Central memory CD8-positive, alpha-beta T cell (primary cell): ENCODE results near the gene PCSK4.
A peak's percentile ranks its signal among the peaks of the same experiment; 100 is the strongest.
"Not testable (repeated sequence)": the region's sequence is repeated elsewhere in the genome, so short reads cannot be mapped to it uniquely, and the experiment has no call there.

Experiments used
- ATAC-seq: fragments of 150-1000 bp; cut with Tn5 transposase; replicated peaks from 2 replicates; pipeline ENCODE4 v1.10.0; 2022; ENCODE audit warnings: mild to moderate bottlenecking, moderate FRiP score, moderate number of reproducible peaks; ENCODE audit not compliant: poor library complexity, severe bottlenecking; ENCODE audit errors: extremely low read depth
- DNase-seq, 2 donors: peaks; one replicate each; pipeline ENCODE4 v3.0.0; 2021; ENCODE audit warnings: low spot score in 2 of 2
- H3K27ac Mint-ChIP-seq: one replicate; pipeline ENCODE4 v1.8.0; 2022; ENCODE audit warnings: low read depth, mild to moderate bottlenecking, moderate library complexity, mixed read lengths
- H3K27me3 Mint-ChIP-seq: one replicate; pipeline ENCODE4 v1.8.0; 2022; ENCODE audit warnings: mixed read lengths
- H3K36me3 Mint-ChIP-seq: one replicate; pipeline ENCODE4 v1.8.0; 2022; ENCODE audit warnings: mild to moderate bottlenecking, moderate library complexity, mixed read lengths; ENCODE audit not compliant: insufficient read depth
- H3K4me1 Mint-ChIP-seq: one replicate; pipeline ENCODE4 v1.8.0; 2022; ENCODE audit warnings: mixed read lengths
- H3K4me3 Mint-ChIP-seq: one replicate; pipeline ENCODE4 v1.8.0; 2022; ENCODE audit warnings: mild to moderate bottlenecking, moderate library complexity, mixed read lengths
- H3K9me3 Mint-ChIP-seq: one replicate; pipeline ENCODE4 v1.8.0; 2022; ENCODE audit warnings: mixed read lengths

PCSK4 gene

GRCh38 chr19:1445932-1446712 lies 44.0 kb downstream of the PCSK4 start:
- no peak for ATAC-seq
- Mint-ChIP-seq H3K4me1 (peaks cover 24% of the 10 kb centered on the region), H3K27ac (no peak overlapping the region), H3K36me3 (peaks cover 40% of the 10 kb centered on the region), H3K4me3 (peak overlapping the region; percentile 43), H3K9me3 (no peaks in the 10 kb centered on the region), H3K27me3 (peaks cover 39% of the 10 kb centered on the region)
- no peak for DNase-seq

DNA sequence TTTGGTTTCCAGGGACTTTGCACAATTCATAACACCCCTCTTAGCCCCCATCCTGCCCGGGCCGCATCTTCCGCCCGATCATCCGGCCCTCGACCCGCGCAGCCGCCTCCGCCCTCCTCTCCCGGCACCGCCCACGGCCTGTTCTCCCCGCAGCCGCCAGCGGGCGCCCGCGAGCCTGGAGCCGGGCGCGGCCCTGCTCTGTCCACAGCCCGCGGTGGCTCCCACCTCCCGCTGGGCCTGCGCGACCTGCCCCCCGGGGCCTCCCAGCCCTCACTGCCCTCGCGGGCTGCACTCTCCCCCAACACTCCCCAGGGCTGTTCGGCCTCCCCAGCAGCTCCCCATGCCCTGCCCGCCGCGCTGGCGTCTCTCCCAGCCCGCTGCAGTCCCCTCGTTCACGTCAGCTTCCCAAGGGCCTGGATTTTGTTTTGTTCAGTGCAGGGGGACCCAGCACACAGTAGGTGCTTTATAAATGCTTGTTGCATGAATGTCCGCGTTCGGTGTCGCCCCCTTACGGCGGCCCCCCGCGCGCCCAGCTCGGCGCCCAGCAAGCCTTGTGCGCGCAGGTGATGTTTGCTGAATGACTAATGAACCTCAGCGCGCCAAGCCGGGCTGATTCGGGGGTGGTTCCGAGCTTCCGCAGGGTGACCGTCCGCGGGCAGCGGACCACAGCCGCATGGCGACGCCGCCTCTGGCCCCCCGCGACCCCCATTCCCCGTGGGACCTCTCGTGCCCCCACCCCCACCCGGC lies 44.8 kb downstream of the PCSK4 start:
- peaks cover 21% of the 10 kb centered on the region for H3K4me1 Mint-ChIP-seq
- ATAC-seq (peak; percentile 85), DNase-seq (peak; percentile 62 to 74)
- peak overlapping the region; percentile 55 for H3K27ac Mint-ChIP-seq
- H3K27me3 Mint-ChIP-seq: peaks cover 31% of the 10 kb centered on the region
- peak overlapping the region; percentile 70 for H3K4me3 Mint-ChIP-seq
- peaks cover 48% of the 10 kb centered on the region for H3K36me3 Mint-ChIP-seq
- H3K9me3 Mint-ChIP-seq: no peaks in the 10 kb centered on the region

DNA sequence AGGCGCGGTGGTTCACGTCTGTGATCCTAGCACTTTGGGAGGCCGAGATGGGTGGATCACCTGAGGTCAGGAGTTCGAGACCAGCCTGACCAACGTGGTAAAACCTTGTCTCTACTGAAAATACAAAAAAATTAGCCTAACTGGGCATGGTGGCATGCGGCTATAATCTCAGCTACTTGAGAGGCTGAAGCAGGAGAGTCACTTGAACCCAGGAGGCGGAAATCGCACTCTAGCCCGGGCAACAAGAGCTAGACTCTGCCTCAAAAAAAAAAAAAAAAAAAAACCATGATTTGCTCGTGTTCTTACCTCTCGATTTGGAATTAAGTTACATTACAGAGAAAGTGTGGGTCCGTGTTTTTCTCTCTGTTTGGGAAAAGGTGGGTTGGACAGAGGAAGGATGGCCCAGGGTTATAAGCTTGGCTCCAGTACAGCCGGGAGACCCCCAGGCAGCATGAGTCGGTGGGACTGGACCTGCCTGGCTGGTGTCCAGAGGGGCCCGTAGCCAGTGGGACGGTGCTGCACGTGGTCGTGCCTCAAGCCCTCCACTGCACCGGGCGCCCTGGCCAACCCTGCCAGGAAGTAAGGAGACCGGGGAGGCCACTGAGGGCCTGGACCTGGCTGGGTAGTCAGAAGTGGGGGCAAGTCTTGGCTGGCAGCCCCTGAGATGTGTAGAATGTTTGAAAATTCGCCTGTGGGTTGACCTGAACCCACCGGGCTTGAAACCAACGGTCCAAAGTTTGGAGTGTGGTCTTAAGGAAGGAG lies 48.3 kb downstream of the PCSK4 start:
- ATAC-seq: no peak
- no peak overlapping the region for H3K27ac Mint-ChIP-seq
- no peaks in the 10 kb centered on the region for H3K9me3 Mint-ChIP-seq
- peaks cover 28% of the 10 kb centered on the region for H3K4me1 Mint-ChIP-seq
- H3K27me3 Mint-ChIP-seq: peaks cover under 1% of the 10 kb centered on the region
- H3K36me3 Mint-ChIP-seq: peaks cover 59% of the 10 kb centered on the region
- peak overlapping the region; percentile 98 for H3K4me3 Mint-ChIP-seq
- DNase-seq: no peak

GRCh38 chr19:1441022-1441426 lies 49.1 kb downstream of the PCSK4 start:
- peak overlapping the region; percentile 99 for H3K27ac Mint-ChIP-seq
- H3K4me3 Mint-ChIP-seq: peak overlapping the region; percentile 98
- H3K9me3 Mint-ChIP-seq: no peaks in the 10 kb centered on the region
- peaks cover 62% of the 10 kb centered on the region for H3K36me3 Mint-ChIP-seq
- H3K4me1 Mint-ChIP-seq: peaks cover 28% of the 10 kb centered on the region
- no peaks in the 10 kb centered on the region for H3K27me3 Mint-ChIP-seq
- ATAC-seq: no peak
- no peak for DNase-seq

GRCh38 chr19:1440418-1440801 lies 49.7 kb downstream of the PCSK4 start:
- Mint-ChIP-seq H3K4me1 (peaks cover 25% of the 10 kb centered on the region), H3K4me3 (peak overlapping the region; percentile 98), H3K27ac (peak overlapping the region; percentile 99), H3K36me3 (peaks cover 64% of the 10 kb centered on the region), H3K27me3 (no peaks in the 10 kb centered on the region), H3K9me3 (no peaks in the 10 kb centered on the region)
- no peak for DNase-seq
- ATAC-seq: no peak

DNA sequence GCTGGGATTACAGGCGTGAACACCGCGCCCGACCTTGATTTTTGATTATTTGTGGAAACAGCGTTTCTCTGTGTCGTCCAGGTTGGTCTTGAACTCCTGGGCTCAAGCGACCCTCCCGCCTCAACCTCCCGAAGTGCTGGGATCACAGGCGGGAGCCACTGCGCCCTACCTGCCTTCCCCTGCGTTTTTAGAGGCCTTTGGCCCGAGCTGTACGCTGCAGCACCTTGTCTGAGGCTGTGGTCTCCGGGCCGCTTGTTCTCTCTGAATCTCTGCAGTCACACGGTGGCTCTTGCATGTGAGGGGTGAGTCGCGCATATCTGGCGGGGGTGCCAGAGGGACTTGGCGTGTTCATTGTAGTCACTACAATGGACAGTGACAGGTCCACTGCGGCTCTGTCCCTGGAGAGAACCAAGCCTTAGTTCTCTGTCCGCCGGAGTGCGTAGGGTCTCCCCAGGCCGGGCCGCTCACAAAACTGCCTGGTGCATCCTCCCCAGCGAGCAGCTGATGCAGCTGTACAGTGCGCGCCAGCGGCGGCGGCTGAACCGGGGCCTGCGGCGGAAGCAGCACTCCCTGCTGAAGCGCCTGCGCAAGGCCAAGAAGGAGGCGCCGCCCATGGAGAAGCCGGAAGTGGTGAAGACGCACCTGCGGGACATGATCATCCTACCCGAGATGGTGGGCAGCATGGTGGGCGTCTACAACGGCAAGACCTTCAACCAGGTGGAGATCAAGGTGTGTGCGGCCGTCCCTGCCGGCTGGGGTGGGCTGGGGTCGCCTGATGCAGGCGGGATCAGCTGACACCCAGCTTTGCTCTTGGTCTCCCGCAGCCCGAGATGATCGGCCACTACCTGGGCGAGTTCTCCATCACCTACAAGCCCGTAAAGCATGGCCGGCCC lies 50.4 kb downstream of the PCSK4 start:
- peak overlapping the region; percentile 98 for H3K4me3 Mint-ChIP-seq
- H3K9me3 Mint-ChIP-seq, ATAC-seq, H3K27me3 Mint-ChIP-seq: not testable (repeated sequence)
- peak in 1 of 2 donors; percentile 27 for DNase-seq
- peaks cover 20% of the 10 kb centered on the region for H3K4me1 Mint-ChIP-seq
- H3K27ac Mint-ChIP-seq: peak overlapping the region; percentile 99
- H3K36me3 Mint-ChIP-seq: peaks cover 63% of the 10 kb centered on the region

- no peaks in the 10 kb centered on the region for H3K9me3 Mint-ChIP-seq
- peak overlapping the region; percentile 99 for H3K27ac Mint-ChIP-seq
- peaks cover 61% of the 10 kb centered on the region for H3K36me3 Mint-ChIP-seq
- ATAC-seq (no peak), DNase-seq (no peak)
- H3K27me3 Mint-ChIP-seq: no peaks in the 10 kb centered on the region
- H3K4me1 Mint-ChIP-seq: peaks cover 17% of the 10 kb centered on the region
- peak overlapping the region; percentile 98 for H3K4me3 Mint-ChIP-seq
These were observed 51.2 kb downstream of the PCSK4 start for GRCh38 chr19:1438933-1439354.

DNA sequence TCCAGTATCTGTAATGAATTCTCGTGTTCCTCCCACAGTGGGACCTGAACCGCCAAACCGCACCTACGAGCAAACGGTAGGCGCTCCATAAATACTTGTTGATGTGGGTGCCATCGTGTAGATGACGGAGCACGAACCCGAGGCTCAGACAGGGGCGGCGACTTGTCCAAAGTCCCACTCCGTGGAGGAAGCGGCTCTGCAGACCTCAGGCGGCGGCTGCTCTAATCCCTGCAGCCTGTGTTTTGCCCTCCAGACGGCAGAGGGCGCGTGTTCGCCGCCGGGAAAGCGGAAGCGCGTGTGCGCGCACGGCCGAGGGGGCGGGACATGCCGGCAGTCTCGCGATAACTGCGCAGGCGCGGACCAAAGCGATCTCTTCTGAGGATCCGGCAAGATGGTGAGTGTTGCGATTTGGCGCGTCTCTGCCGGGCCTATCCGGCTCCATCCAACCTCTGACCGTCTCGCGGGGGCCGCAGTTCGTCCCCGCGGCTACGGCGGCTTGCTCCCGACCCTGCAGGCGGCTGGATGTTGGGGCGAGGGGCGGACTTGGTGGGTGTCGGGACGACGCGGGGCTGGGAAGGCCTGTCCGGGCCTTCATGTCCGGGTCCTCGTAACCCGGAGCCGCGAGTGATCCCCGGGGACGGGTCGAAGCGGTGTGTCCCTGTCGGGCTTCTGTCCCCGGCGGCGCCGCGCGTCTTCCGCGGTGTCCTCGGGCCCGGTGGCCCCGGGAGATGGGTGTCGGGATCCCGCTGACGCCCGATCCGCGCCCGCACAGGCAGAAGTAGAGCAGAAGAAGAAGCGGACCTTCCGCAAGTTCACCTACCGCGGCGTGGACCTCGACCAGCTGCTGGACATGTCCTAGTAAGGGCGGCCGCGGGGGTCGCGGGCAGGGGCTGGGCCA lies 51.9 kb downstream of the PCSK4 start, which contains the start of gene RPS15:
Gene RPS15, plus strand, starts transcription at position 362 of the 898 bp plus-strand sequence. Its CDS starts 30 bp downstream, at position 392.
- H3K27me3 Mint-ChIP-seq: no peaks in the 10 kb centered on the region
- H3K4me1 Mint-ChIP-seq: peaks cover 17% of the 10 kb centered on the region
- H3K27ac Mint-ChIP-seq: peak within 1 kb of the TSS; percentile 99
- peak; percentile 76 for ATAC-seq
- DNase-seq: peak; percentile 94
- H3K4me3 Mint-ChIP-seq: peak within 1 kb of the TSS; percentile 98
- H3K36me3 Mint-ChIP-seq: peaks cover 63% of the 10 kb centered on the region
- no peaks in the 10 kb centered on the region for H3K9me3 Mint-ChIP-seq

DNA sequence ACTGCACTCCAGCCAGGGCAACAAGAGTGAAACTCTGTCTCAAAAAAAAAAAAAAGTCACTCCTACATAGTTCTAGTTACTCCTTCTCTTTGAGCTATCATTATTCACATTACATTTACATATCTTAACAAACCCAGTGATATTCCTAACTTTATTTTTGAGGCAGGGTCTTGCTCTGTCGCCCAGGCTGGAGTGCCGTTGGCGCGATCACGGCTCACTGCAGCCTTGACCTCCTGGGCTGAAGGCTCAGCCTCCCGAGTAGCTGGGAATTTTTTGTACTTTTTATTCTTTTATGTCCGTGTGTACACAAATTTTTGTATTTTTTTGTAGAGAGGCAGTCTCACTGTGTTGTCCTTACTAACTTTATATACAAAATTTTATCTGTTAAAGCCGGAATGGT lies 52.5 kb downstream of the PCSK4 start:
- no peak for ATAC-seq
- no peak overlapping the region for H3K4me3 Mint-ChIP-seq

DNA sequence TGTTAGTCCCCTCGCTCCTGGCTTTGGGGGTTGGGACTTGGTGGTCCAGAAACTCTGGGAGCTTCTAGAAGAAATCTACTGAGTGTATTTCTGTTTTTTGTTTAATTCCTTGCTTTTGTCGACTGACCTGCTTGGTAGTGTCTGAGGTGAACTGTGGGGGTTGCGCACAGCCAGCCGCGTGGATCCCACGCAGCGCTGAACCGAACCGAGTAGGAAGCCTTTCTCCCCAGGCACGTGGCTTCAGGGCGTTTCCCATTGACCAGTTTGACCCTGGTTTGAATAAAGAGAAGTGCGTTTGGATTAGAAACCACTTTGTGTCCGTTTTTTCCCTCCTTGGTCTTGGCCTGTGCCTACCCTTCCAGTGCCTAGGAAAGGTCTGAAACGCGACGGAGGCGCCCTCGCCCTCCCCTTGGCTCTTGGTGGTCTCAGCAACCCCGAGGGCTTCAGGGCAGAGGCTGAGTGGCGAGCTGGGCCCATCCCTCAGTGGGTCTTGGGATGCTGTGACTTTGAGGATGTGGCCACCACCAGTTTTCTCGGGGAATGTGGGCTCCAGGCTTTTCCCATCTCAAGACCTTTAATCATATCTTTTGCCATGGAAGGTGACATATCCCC lies 54.7 kb downstream of the PCSK4 start:
- DNase-seq (no peak), ATAC-seq (no peak)
- Mint-ChIP-seq H3K27me3 (no peaks in the 10 kb centered on the region), H3K4me1 (peaks cover 12% of the 10 kb centered on the region), H3K36me3 (peaks cover 55% of the 10 kb centered on the region), H3K9me3 (no peaks in the 10 kb centered on the region), H3K4me3 (no peak overlapping the region), H3K27ac (no peak overlapping the region)

More for the DNA sequence above, 52.5 kb downstream of the PCSK4 start:
- H3K27ac Mint-ChIP-seq: peak overlapping the region; percentile 99
- no peaks in the 10 kb centered on the region for H3K9me3 Mint-ChIP-seq
- H3K4me1 Mint-ChIP-seq: peaks cover 17% of the 10 kb centered on the region
- no peaks in the 10 kb centered on the region for H3K27me3 Mint-ChIP-seq
- DNase-seq: no peak
- peaks cover 61% of the 10 kb centered on the region for H3K36me3 Mint-ChIP-seq
